C1 segment of cervical spinal cord (tissue), 14 donors: ENCODE data around the gene TBL1X.
"Not testable (repeated sequence)": the region's sequence is repeated elsewhere in the genome, so short reads cannot be mapped to it uniquely, and the experiment has no call there.

ENCODE experiments used
- DNase-seq, 14 donors: peaks; one replicate each; lab custom pipeline; 2025; lab: John Stamatoyannopoulos, UW

TBL1X gene

GRCh38 chrX:9464435-9465371 is at the start of gene TBL1X:
TSS of gene TBL1X (plus strand) at chrX:9465058. CDS start at chrX:9653587, 188,529 bp downstream.
- DNase-seq, result peak in 8 of 14 donors; percentile 4 to 57 (median 24)

- no peak for DNase-seq
Observed at GRCh38 chrX:9416562-9417348, 48.1 kb upstream of the TBL1X start.

- no peak for DNase-seq
Observed at GRCh38 chrX:9418262-9418661, 46.6 kb upstream of the TBL1X start.

- no peak for DNase-seq
Observed at GRCh38 chrX:9420275-9421265, 44.3 kb upstream of the TBL1X start.

- peak in 1 of 14 donors; percentile 59 for DNase-seq
Observed at GRCh38 chrX:9429767-9430166, 35.1 kb upstream of the TBL1X start.

- no peak for DNase-seq
Observed at GRCh38 chrX:9430346-9430921, 34.4 kb upstream of the TBL1X start.

- no peak for DNase-seq
Observed at GRCh38 chrX:9431281-9431680, 33.6 kb upstream of the TBL1X start.

- peak in 1 of 14 donors; percentile 9 for DNase-seq
Observed at GRCh38 chrX:9433596-9433995, 31.3 kb upstream of the TBL1X start.

GRCh38 chrX:9434051-9434550 is 30.8 kb upstream of the TBL1X start:
- DNase-seq, result no peak

- not testable (repeated sequence) for DNase-seq
Observed at GRCh38 chrX:9435086-9435485, 29.8 kb upstream of the TBL1X start.

GRCh38 chrX:9436812-9437211 is 28.0 kb upstream of the TBL1X start:
- no peak for DNase-seq

- no peak for DNase-seq
Observed at GRCh38 chrX:9438933-9439494, 25.8 kb upstream of the TBL1X start.

GRCh38 chrX:9440116-9440844 is 24.6 kb upstream of the TBL1X start:
- no peak for DNase-seq

- no peak for DNase-seq
Observed at GRCh38 chrX:9442056-9442455, 22.8 kb upstream of the TBL1X start.

GRCh38 chrX:9443327-9443726 is 21.5 kb upstream of the TBL1X start:
- DNase-seq, result no peak

GRCh38 chrX:9447906-9448305 is 17.0 kb upstream of the TBL1X start:
- no peak for DNase-seq

- no peak for DNase-seq
Observed at GRCh38 chrX:9456250-9457074, 8.4 kb upstream of the TBL1X start.

GRCh38 chrX:9458034-9458433 is 6.8 kb upstream of the TBL1X start:
- DNase-seq, result not testable (repeated sequence)
